GM12878 (cell line): Measurements from ENCODE around the gene CTNNB1. TPM values are rescaled to one million over a fixed set of nuclear protein-coding genes. Genes with fewer than 3 reads are reported as not detected.

ENCODE experiments used
- ATAC-seq: fragments of 200-7000 bp; cut with Tn5 transposase; 3 replicates; pipeline ENCODE4 v1.9.1; 2020; ENCODE audit warnings: mild to moderate bottlenecking, moderate library complexity
- BruUV-seq: library from RNA; stranded (reverse); fragments of 400-500 nt; replicated peaks from 2 replicates; lab custom pipeline; 2021; lab: Mats Ljungman, UMichigan
- CTCF ChIA-PET: fragments of 300-600 bp; sonication (Branson Sonifier 250); formaldehyde crosslinking; extraction: SDS; loops from one replicate; lab custom pipeline; 2021; ENCODE audit warnings: inconsistent platforms; lab: Yijun Ruan, JAX
- POLR2A ChIA-PET: fragments of 350-600 bp; formaldehyde crosslinking; extraction: SDS; loops from one replicate; lab custom pipeline; 2021; ENCODE audit warnings: inconsistent platforms; lab: Charles Lee
- RAD21 ChIA-PET: fragments of 300-600 bp; sonication (Branson Sonifier 250); formaldehyde crosslinking; loops from one replicate; lab custom pipeline; 2023; ENCODE audit warnings: antibody characterized with exemption; ENCODE audit not compliant: unreplicated experiment; lab: Charles Lee
- SMC1A ChIA-PET: fragments of 300-600 bp; sonication (Branson Sonifier 250); formaldehyde crosslinking; loops from one replicate; lab custom pipeline; 2023; ENCODE audit not compliant: unreplicated experiment, uncharacterized antibody; lab: Charles Lee
- DNase-seq: peaks from one replicate; pipeline ENCODE4 v3.0.0-alpha.2; 2011; ENCODE audit warnings: low read depth, low spot score
- FAIRE-seq: peaks from 3 replicates; lab custom pipeline; 2011; peaks lifted over from hg19 to GRCh38; lab: Jason Lieb, UNC
- H2AFZ ChIP-seq: 2 replicates; pipeline ENCODE4 v1.6.0; 2011; ENCODE audit warnings: low read depth, low read length, control low read depth; ENCODE audit not compliant: control insufficient read depth
- H3K27ac ChIP-seq: 2 replicates; pipeline ENCODE4 v1.5.1; 2011; ENCODE audit warnings: control low read depth; ENCODE audit not compliant: control insufficient read depth, insufficient read depth
- H3K27me3 ChIP-seq, 2 experiments: replicated peaks in 1 of 2; 2 replicates each; pipeline versions ENCODE4 v1.6.0 to v1.6.1; 2011; ENCODE audit warnings: low read length in 1 of 2; ENCODE audit not compliant: control insufficient read depth in 2 of 2, insufficient read depth in 2 of 2
- H3K36me3 ChIP-seq, 2 experiments: 2 replicates each; pipeline ENCODE4 v1.5.1; 2011; ENCODE audit warnings: low read length in 1 of 2; ENCODE audit not compliant: control insufficient read depth in 2 of 2, insufficient read depth in 2 of 2
- H3K4me1 ChIP-seq: 2 replicates; pipeline ENCODE4 v1.6.1; 2011; ENCODE audit warnings: mild to moderate bottlenecking, low read length, moderate library complexity, mixed read lengths; ENCODE audit not compliant: control insufficient read depth, insufficient read depth
- H3K4me2 ChIP-seq: 2 replicates; pipeline ENCODE4 v1.6.0; 2011; ENCODE audit warnings: control low read depth; ENCODE audit not compliant: control insufficient read depth, insufficient read depth
- H3K4me3 ChIP-seq: fragments of 200-600 bp; sonication (generic); 2 replicates; pipeline ENCODE4 v1.5.1; 2016
- H3K79me2 ChIP-seq: 2 replicates; pipeline ENCODE4 v1.6.0; 2011; ENCODE audit warnings: low read length; ENCODE audit not compliant: control insufficient read depth, insufficient read depth
- H3K9ac ChIP-seq: 2 replicates; pipeline ENCODE4 v1.8.0; 2011; ENCODE audit warnings: low read length, control low read depth, mixed read lengths; ENCODE audit not compliant: control insufficient read depth, insufficient read depth
- H3K9me3 ChIP-seq: replicated peaks from 3 replicates; pipeline ENCODE4 v1.5.1; 2011; ENCODE audit warnings: mild to moderate bottlenecking, low read length; ENCODE audit not compliant: control insufficient read depth, insufficient read depth
- H4K20me1 ChIP-seq: 2 replicates; pipeline ENCODE4 v1.6.0; 2011; ENCODE audit not compliant: control insufficient read depth, insufficient read depth
- BHLHE40 ChIP-seq, 2 experiments: fragments of 450-650 bp in 1 of 2; IDR thresholded peaks; 2 replicates each; pipeline ENCODE4 v1.6.1; 2011 to 2017; ENCODE audit warnings: low read depth in 2 of 2, borderline replicate concordance in 1 of 2, improper control_type of control experiment in 1 of 2, low read length in 1 of 2, mild to moderate bottlenecking in 1 of 2
- CBX3 ChIP-seq: fragments of 200-600 bp; sonication (generic); IDR thresholded peaks from 2 replicates; pipeline ENCODE4 v1.6.1; 2016; ENCODE audit warnings: low read depth, borderline replicate concordance
- CHD1 ChIP-seq: IDR thresholded peaks from 2 replicates; pipeline ENCODE4 v1.6.1; 2012; ENCODE audit warnings: low read depth, low read length, improper control_type of control experiment
- CUX1 ChIP-seq: IDR thresholded peaks from 2 replicates; pipeline ENCODE4 v1.6.1; 2012; ENCODE audit warnings: improper control_type of control experiment, low read depth, low read length; ENCODE audit not compliant: insufficient replicate concordance
- FOXM1 ChIP-seq: IDR thresholded peaks from 2 replicates; pipeline ENCODE4 v1.6.1; 2012; ENCODE audit warnings: low read depth, mild to moderate bottlenecking, inconsistent platforms, low read length, moderate library complexity
- GABPA ChIP-seq: IDR thresholded peaks from 2 replicates; pipeline ENCODE4 v1.6.1; 2014; ENCODE audit warnings: antibody characterized with exemption, low read depth, mild to moderate bottlenecking, inconsistent platforms
- GATAD2B ChIP-seq: fragments of 450-650 bp; conservative IDR thresholded peaks from 2 replicates; pipeline ENCODE4 v1.6.1; 2017; ENCODE audit warnings: low read depth, mild to moderate bottlenecking, moderate library complexity
- IRF5 ChIP-seq: fragments of 450-650 bp; IDR thresholded peaks from 2 replicates; pipeline ENCODE4 v1.6.1; 2017; ENCODE audit warnings: borderline replicate concordance
- MEF2A ChIP-seq: IDR thresholded peaks from 2 replicates; pipeline ENCODE4 v1.6.1; 2011; ENCODE audit warnings: low read depth, mild to moderate bottlenecking, low read length, moderate library complexity; ENCODE audit not compliant: insufficient read depth
- MEF2B ChIP-seq: fragments of 450-650 bp; IDR thresholded peaks from 2 replicates; pipeline ENCODE4 v1.6.1; 2018; ENCODE audit warnings: mild to moderate bottlenecking, moderate library complexity; ENCODE audit not compliant: partially characterized antibody, poor library complexity, severe bottlenecking
- POU2F2 ChIP-seq: IDR thresholded peaks from 3 replicates; pipeline ENCODE4 v1.6.1; 2011; ENCODE audit warnings: low read depth, mild to moderate bottlenecking, low read length, borderline replicate concordance
- RAD21 ChIP-seq: IDR thresholded peaks from 2 replicates; pipeline ENCODE4 v1.6.1; 2011; ENCODE audit warnings: mild to moderate bottlenecking, low read depth, low read length, moderate library complexity; ENCODE audit not compliant: insufficient read depth
- RAD51 ChIP-seq: fragments of 450-650 bp; IDR thresholded peaks from 2 replicates; pipeline ENCODE4 v1.6.1; 2016; ENCODE audit warnings: moderate library complexity, mild to moderate bottlenecking, inconsistent platforms
- SIX5 ChIP-seq: IDR thresholded peaks from 2 replicates; pipeline ENCODE4 v1.6.1; 2011; ENCODE audit warnings: mild to moderate bottlenecking, low read depth, low read length, moderate library complexity; ENCODE audit not compliant: severe bottlenecking
- SUPT20H ChIP-seq: IDR thresholded peaks from 2 replicates; pipeline ENCODE4 v1.6.1; 2011; ENCODE audit warnings: low read depth, mild to moderate bottlenecking, low read length, moderate library complexity, borderline replicate concordance; ENCODE audit not compliant: control insufficient read depth
- USF1 ChIP-seq: IDR thresholded peaks from 2 replicates; pipeline ENCODE4 v1.6.1; 2011; ENCODE audit warnings: borderline replicate concordance, low read depth, mild to moderate bottlenecking, moderate library complexity, mixed read lengths, low read length; ENCODE audit not compliant: insufficient read depth; ENCODE audit errors: extremely low read length
- WGBS: methylation state at CpG from one replicate; pipeline ENCODE4 v1.1.6; 2016; ENCODE audit warnings: low lambda C conversion rate; ENCODE audit not compliant: insufficient replicate concordance, insufficient coverage; ENCODE audit errors: missing lambda C conversion rate; 5-methylcytosine and 5-hydroxymethylcytosine counted together
- in situ Hi-C: fragments of 300-500 bp; cut with MboI; formaldehyde crosslinking; loops from 9 replicates; pipeline ENCODE4 v1.14.3; 2018; ENCODE audit warnings: mixed read lengths
- intact Hi-C: fragments of 100-400 bp; cut with micrococcal nuclease; formaldehyde crosslinking; loops from one replicate; pipeline ENCODE4 v1.14.2; 2022; ENCODE audit not compliant: unreplicated experiment
- polyA plus RNA-seq, 11 experiments: library from polyadenylated mRNA; depleted of rRNA in 4 of 11; unstranded in 6 of 11; stranded (reverse) in 5 of 11; fragments of >200 nt; fragmentation: Nextera tagmentation in 4 of 11; fragmentation: Illumina TruSeq in 1 of 11; extraction: Ambion mirVana in 4 of 11; extraction: Trizol in 1 of 11; gene quantifications; 1 replicate in 1 of 11; 2 replicates in 10 of 11; pipeline versions ENCODE4 v1.2.1 to v1.2.3, GENCODE V29; 2011 to 2016; ENCODE audit warnings: inconsistent platforms in 2 of 11, missing spikeins in 2 of 11, low read depth in 1 of 11
- total RNA-seq, 4 experiments: library from RNA; depleted of rRNA in 3 of 4; stranded (reverse); fragments of >200 nt in 3 of 4; fragmentation: Illumina TruSeq in 1 of 4; extraction: Trizol in 1 of 4; gene quantifications; 2 replicates each; pipeline versions ENCODE4 v1.2.1 to v1.2.3, GENCODE V29; 2013 to 2021
- TF ChIP-seq, protein P1 (sequence below): IDR thresholded peaks from 2 replicates; pipeline ENCODE4 v1.6.1; 2012; ENCODE audit warnings: low read depth, low read length, improper control_type of control experiment

CTNNB1 gene
- total and polyA plus RNA-seq, 10 of the 15 experiments (the other 5 are each of a cell fraction or from before 2014, with no cell fraction given) = 30.4 to 217 (median 138) TPM

DNA sequence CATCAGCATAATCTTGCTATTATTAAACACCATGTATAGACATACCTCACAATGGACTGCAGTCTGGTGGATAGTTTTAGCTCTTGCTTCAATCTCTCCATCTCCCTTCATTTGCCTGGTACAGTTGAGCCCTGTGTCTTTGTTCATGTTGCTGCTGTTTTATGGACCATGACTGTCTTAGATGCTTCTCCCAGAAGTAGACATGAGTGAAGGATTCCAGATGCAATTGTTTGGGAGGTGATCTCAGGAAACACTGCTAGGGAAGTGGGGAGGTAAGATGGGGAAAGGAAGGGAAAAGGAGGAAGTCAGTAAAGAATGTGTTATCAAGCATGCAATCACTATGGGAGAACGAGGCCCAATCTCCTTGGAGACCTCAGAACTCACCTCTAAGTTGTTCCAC, 36.3 kb upstream of the CTNNB1 start:
- intact Hi-C loops (no loop called here), in situ Hi-C loops (no loop called here)
- Histone ChIP-seq H3K9me3 (no peaks in the 10 kb centered on the region), H4K20me1 (no peaks in the 10 kb centered on the region), H3K4me3 (no peak overlapping the region), H3K79me2 (no peaks in the 10 kb centered on the region), H3K9ac (no peak overlapping the region), H3K27ac (no peak overlapping the region), H3K4me1 (no peaks in the 10 kb centered on the region), H3K27me3 (no peaks in the 10 kb centered on the region; a peak in 1 of 4 replicates), H3K36me3 (no peaks in the 10 kb centered on the region), H3K4me2 (no peak overlapping the region), H2AFZ (no peak overlapping the region)
- ATAC-seq (no peak), DNase-seq (no peak), FAIRE-seq (no peak)
- ChIA-PET SMC1A (no interaction called here), CTCF (no interaction called here), RAD21 (no interaction called here), POLR2A (no interaction called here)
- WGBS = 0% methylated on average over 1 of the region's 1 CpG
- BruUV-seq = no TSS peak
- TF ChIP-seq, protein P1, sequence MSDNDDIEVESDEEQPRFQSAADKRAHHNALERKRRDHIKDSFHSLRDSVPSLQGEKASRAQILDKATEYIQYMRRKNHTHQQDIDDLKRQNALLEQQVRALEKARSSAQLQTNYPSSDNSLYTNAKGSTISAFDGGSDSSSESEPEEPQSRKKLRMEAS = no peak
- no peak for TF ChIP-seq CHD1
- no peak for TF ChIP-seq GABPA
- TF ChIP-seq CBX3 = no peak
- TF ChIP-seq RAD51 = no peak
- no peak for TF ChIP-seq GATAD2B
- no peak for TF ChIP-seq MEF2A
- TF ChIP-seq CUX1 = no peak
- no peak for TF ChIP-seq RAD21
- TF ChIP-seq SIX5 = no peak
- no peak for TF ChIP-seq IRF5
- no peak for TF ChIP-seq POU2F2
- TF ChIP-seq USF1 = no peak
- TF ChIP-seq MEF2B = no peak
- TF ChIP-seq SUPT20H = no peak
- no peak for TF ChIP-seq FOXM1
- no peak for TF ChIP-seq BHLHE40 (IDR thresholded peaks at IDR 0.05; ENCODE audit: borderline replicate concordance in 1 of 2, low read depth in 2 of 2, low read length in 1 of 2)
